Activated naive CD8-positive, alpha-beta T cell treated with anti-CD3 and anti-CD28 coated beads, Interleukin-2, amount 10 ng/mL, durations not matched to agents 7 days and 5 days (primary cell): ENCODE data around the gene USH2A. TPM values are rescaled to one million over a fixed set of nuclear protein-coding genes. Genes with fewer than 3 reads are reported as not detected.

Experiments
- ATAC-seq: fragments of 150-1000 bp; cut with Tn5 transposase; one replicate; pipeline ENCODE4 v1.10.0; 2021; ENCODE audit warnings: low read depth, moderate library complexity
- POLR2A ChIA-PET: fragments of 350-600 bp; sonication (Branson Sonifier 250); formaldehyde crosslinking; loops from one replicate; lab custom pipeline; 2021; ENCODE audit warnings: antibody characterized with exemption; lab: Charles Lee
- DNase-seq: peaks from one replicate; pipeline ENCODE4 v3.0.0; 2021
- H3K27ac Mint-ChIP-seq: one replicate; pipeline ENCODE4 v1.8.0; 2022; ENCODE audit warnings: mild to moderate bottlenecking, mixed read lengths
- H3K27me3 Mint-ChIP-seq: one replicate; pipeline ENCODE4 v1.8.0; 2022; ENCODE audit warnings: mild to moderate bottlenecking, moderate library complexity, mixed read lengths
- H3K36me3 Mint-ChIP-seq: one replicate; pipeline ENCODE4 v1.8.0; 2021; ENCODE audit warnings: mild to moderate bottlenecking, mixed read lengths
- H3K4me1 Mint-ChIP-seq: one replicate; pipeline ENCODE4 v1.8.0; 2021; ENCODE audit warnings: mixed read lengths
- H3K4me3 Mint-ChIP-seq: one replicate; pipeline ENCODE4 v1.8.0; 2022; ENCODE audit warnings: mild to moderate bottlenecking, moderate library complexity, mixed read lengths
- H3K9me3 Mint-ChIP-seq: one replicate; pipeline ENCODE4 v1.8.0; 2021; ENCODE audit warnings: mixed read lengths
- total RNA-seq, 2 experiments: library from RNA; stranded (reverse); gene quantifications; one replicate each; pipeline ENCODE4 v1.2.3, GENCODE V29; 2021

Gene USH2A
- total RNA-seq, 2 experiments from 2014 or later = not detected

GRCh38 chr1:215780641-215781040 lies 642.6 kb downstream of the USH2A start:
- H3K4me3 Mint-ChIP-seq = no peak overlapping the region
- no peaks in the 10 kb centered on the region for H3K27me3 Mint-ChIP-seq
- POLR2A ChIA-PET = no interaction called here
- DNase-seq (no peak), ATAC-seq (no peak)
- H3K9me3 Mint-ChIP-seq = no peaks in the 10 kb centered on the region
- H3K36me3 Mint-ChIP-seq = no peaks in the 10 kb centered on the region
- H3K27ac Mint-ChIP-seq = no peak overlapping the region
- H3K4me1 Mint-ChIP-seq = no peaks in the 10 kb centered on the region

DNA sequence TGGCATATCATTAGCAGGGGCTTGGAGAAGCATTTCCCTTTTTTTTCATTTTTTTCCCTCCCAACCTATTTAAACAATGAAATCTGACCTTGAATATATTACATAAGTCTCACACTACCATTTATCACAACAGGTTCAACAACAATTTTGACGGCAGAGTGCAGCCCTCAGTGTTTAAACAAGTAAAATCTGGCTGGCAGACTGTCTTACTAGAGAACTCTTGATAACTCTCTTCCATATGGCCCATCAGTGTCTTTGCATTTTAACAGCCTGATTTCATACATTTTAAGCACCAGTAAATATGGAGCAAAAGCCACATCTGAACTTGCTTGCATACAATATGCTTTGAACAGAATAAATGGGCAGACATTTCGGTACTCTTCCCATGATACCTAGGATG lies 643.1 kb downstream of the USH2A start:
- ATAC-seq (no peak), DNase-seq (no peak)
- Mint-ChIP-seq H3K9me3 (no peaks in the 10 kb centered on the region), H3K27me3 (no peaks in the 10 kb centered on the region), H3K36me3 (no peaks in the 10 kb centered on the region), H3K4me1 (no peaks in the 10 kb centered on the region), H3K4me3 (no peak overlapping the region), H3K27ac (no peak overlapping the region)
- POLR2A ChIA-PET = no interaction called here

- Mint-ChIP-seq H3K27ac (no peak overlapping the region), H3K9me3 (no peaks in the 10 kb centered on the region), H3K36me3 (no peaks in the 10 kb centered on the region), H3K4me3 (no peak overlapping the region), H3K27me3 (no peaks in the 10 kb centered on the region), H3K4me1 (no peaks in the 10 kb centered on the region)
- POLR2A ChIA-PET = no interaction called here
- DNase-seq = no peak
- ATAC-seq = no peak
These were observed 643.5 kb downstream of the USH2A start for GRCh38 chr1:215779729-215780128.

DNA sequence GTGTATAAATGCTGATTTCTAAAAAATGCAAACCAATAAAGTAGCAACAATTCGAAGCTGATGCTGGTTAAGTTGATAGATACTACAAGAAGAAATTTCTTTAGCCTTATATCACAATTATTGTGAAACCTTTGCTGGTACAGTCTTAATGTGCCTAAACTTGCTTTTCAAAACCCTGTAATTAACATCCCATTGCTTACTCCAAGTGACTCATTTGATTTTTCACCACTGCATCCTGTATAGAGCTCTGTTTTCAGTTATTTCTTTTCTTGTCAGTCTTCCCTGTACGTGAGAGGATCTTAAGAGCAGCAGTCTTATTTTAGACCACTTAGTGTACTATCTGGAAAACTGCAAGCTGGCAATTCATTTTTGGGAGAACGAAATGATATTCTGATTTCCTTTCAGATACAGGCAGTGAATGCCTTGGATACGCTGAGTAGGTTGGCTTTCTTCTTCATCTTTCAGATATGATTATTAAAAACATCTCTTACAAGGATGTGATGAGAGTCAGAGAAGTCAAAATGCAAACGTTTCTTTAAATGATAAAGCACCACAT lies 645.8 kb downstream of the USH2A start:
- no peaks in the 10 kb centered on the region for H3K27me3 Mint-ChIP-seq
- no peaks in the 10 kb centered on the region for H3K9me3 Mint-ChIP-seq
- H3K27ac Mint-ChIP-seq = no peak overlapping the region
- ATAC-seq (no peak), DNase-seq (no peak)
- H3K4me1 Mint-ChIP-seq = no peaks in the 10 kb centered on the region
- POLR2A ChIA-PET = no interaction called here
- no peak overlapping the region for H3K4me3 Mint-ChIP-seq
- no peaks in the 10 kb centered on the region for H3K36me3 Mint-ChIP-seq

GRCh38 chr1:215776336-215776735 lies 646.9 kb downstream of the USH2A start:
- Mint-ChIP-seq H3K4me1 (no peaks in the 10 kb centered on the region), H3K27me3 (no peaks in the 10 kb centered on the region), H3K36me3 (no peaks in the 10 kb centered on the region)

DNA sequence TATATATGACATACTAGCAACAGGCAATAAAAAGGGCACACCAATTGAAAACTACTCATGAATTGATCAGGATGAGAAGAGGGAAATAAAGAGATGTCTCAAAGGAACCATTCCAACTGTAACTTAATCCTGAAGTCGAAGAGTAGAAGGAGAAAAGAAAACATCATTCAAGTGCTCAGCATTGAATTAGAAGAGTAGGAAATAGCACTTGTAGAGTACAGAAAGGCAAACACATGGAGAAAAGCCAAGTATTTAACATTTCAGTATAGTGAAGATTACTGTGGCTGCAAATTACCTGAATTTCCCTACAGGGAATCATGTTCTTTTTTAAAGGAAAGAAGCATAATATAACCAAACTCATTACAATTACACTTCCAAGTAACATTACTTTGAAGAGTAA lies 651.1 kb downstream of the USH2A start:
- no peak for DNase-seq
- POLR2A ChIA-PET = no interaction called here
- no peak overlapping the region for H3K4me3 Mint-ChIP-seq
- H3K4me1 Mint-ChIP-seq = no peaks in the 10 kb centered on the region
- H3K36me3 Mint-ChIP-seq = no peaks in the 10 kb centered on the region
- H3K27ac Mint-ChIP-seq = no peak overlapping the region
- H3K9me3 Mint-ChIP-seq = peaks cover 2% of the 10 kb centered on the region
- no peak for ATAC-seq
- no peaks in the 10 kb centered on the region for H3K27me3 Mint-ChIP-seq

More at GRCh38 chr1:215776336-215776735, 646.9 kb downstream of the USH2A start:
- ATAC-seq (no peak), DNase-seq (no peak)
- H3K4me3 Mint-ChIP-seq = no peak overlapping the region
- H3K9me3 Mint-ChIP-seq = no peaks in the 10 kb centered on the region
- no peak overlapping the region for H3K27ac Mint-ChIP-seq
- POLR2A ChIA-PET = no interaction called here

DNA sequence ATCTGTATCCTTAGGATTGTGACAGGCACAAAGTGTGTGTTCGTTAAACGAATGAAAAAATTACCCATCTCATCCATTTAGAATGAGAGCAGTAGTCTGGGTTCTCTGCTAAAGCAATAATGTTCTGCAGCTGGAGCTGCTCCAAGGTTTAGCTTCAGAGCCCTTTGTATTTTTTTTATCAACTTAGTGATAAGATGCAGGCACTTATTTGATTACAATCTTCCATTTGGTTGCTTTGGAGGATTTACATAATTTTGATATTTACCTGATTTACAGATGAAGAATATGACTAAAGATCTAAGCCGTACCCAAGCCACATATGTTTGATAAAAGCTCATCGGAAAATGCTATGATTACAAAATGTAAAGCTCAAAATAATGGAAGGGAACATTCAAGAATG lies 654.9 kb downstream of the USH2A start:
- H3K36me3 Mint-ChIP-seq = no peaks in the 10 kb centered on the region
- DNase-seq (no peak), ATAC-seq (no peak)
- H3K27me3 Mint-ChIP-seq = no peaks in the 10 kb centered on the region
- no peaks in the 10 kb centered on the region for H3K4me1 Mint-ChIP-seq
- no peak overlapping the region for H3K27ac Mint-ChIP-seq
- no peak overlapping the region for H3K4me3 Mint-ChIP-seq
- POLR2A ChIA-PET = no interaction called here
- peaks cover 2% of the 10 kb centered on the region for H3K9me3 Mint-ChIP-seq

DNA sequence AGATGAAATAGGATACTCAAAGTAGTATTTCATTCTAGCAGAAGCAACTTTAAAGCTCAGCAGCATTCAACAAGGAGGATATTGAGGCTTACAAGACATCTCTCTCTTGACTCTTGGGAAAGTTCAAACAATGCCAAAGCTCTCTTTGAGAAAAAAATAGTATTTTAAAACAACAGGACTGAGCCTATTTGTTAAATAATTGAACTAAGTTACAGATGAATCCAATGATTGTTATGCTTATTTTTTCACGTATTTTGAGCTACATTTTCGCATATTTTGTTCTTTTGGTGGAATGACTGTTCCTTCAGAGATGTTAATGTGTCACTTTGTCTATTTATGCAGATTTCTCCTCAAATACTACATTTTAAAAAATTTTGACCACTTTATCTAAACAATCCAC lies 655.5 kb downstream of the USH2A start:
- Mint-ChIP-seq H3K27me3 (no peaks in the 10 kb centered on the region), H3K4me1 (no peaks in the 10 kb centered on the region), H3K27ac (no peak overlapping the region), H3K9me3 (peaks cover 2% of the 10 kb centered on the region), H3K4me3 (no peak overlapping the region), H3K36me3 (no peaks in the 10 kb centered on the region)
- DNase-seq (no peak), ATAC-seq (no peak)
- POLR2A ChIA-PET = no interaction called here

DNA sequence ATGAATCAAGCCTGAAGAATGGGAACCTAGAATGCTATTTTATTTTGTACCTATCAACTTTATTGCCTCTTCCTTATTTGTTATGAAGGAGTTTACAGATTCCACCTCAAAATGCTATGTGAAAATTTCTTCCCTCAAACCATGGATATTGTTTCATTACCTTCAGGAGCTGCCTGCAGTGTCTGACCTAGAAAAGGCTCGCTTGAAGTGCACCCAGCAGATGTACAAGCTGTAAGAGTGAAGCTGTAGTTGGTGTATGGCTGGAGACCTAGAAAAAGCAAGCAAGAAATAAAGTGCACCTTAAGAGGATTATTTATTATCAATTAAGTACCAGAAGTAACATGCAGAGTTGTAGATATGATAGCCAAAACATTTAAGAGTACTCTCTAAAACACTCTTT lies 656.7 kb downstream of the USH2A start:
- no peaks in the 10 kb centered on the region for H3K36me3 Mint-ChIP-seq

GRCh38 chr1:215765833-215766232 lies 657.4 kb downstream of the USH2A start:
- DNase-seq (no peak), ATAC-seq (no peak)
- Mint-ChIP-seq H3K27me3 (no peaks in the 10 kb centered on the region), H3K9me3 (peaks cover 2% of the 10 kb centered on the region), H3K4me3 (no peak overlapping the region), H3K27ac (no peak overlapping the region), H3K4me1 (no peaks in the 10 kb centered on the region), H3K36me3 (no peaks in the 10 kb centered on the region)
- POLR2A ChIA-PET = no interaction called here

More for the DNA sequence above, 656.7 kb downstream of the USH2A start:
- DNase-seq (no peak), ATAC-seq (no peak)
- Mint-ChIP-seq H3K4me1 (no peaks in the 10 kb centered on the region), H3K9me3 (peaks cover 2% of the 10 kb centered on the region), H3K27ac (no peak overlapping the region), H3K4me3 (no peak overlapping the region), H3K27me3 (no peaks in the 10 kb centered on the region)
- POLR2A ChIA-PET = no interaction called here

DNA sequence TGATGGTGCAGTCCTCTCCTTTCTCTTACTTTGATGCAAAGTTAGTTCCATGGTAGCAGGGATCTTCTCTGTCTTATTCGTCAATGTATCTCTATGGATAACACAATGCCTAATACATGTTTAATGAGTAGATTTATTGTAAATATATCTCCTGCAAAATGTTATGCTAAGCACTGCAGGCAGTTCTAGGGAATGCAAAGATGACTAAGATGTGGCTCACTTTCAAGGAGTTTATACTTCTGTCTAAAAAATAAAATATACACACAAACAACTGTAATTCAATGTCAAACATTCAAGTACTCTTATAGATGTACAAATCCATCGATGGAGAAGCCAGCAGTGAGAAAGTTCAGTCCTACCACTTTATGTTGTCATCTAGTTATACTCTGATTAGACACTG lies 661.8 kb downstream of the USH2A start:
- H3K27me3 Mint-ChIP-seq = no peaks in the 10 kb centered on the region
- no peak overlapping the region for H3K4me3 Mint-ChIP-seq
- ATAC-seq (no peak), DNase-seq (no peak)
- POLR2A ChIA-PET = no interaction called here
- no peaks in the 10 kb centered on the region for H3K4me1 Mint-ChIP-seq
- H3K27ac Mint-ChIP-seq = no peak overlapping the region
- H3K9me3 Mint-ChIP-seq = peaks cover 1% of the 10 kb centered on the region
- H3K36me3 Mint-ChIP-seq = no peaks in the 10 kb centered on the region

DNA sequence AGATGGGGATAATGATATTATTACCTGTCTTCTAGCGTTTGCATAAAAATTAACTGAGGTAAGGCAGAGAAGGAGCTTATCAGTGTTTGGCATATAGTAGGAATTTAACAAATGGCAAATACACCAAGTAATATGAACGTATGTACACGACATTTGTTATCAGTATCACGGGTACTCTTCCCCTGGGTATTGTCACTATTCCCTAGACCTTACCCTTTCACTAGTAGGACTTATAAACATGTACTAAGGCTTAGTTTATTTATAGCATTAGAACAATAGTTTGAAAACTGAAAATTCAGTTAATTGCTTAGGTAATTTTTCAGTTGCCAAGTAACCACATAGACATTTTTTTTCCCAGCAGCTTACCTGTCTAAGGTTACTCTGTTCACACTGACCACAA lies 669.1 kb downstream of the USH2A start:
- Mint-ChIP-seq H3K27me3 (no peaks in the 10 kb centered on the region), H3K36me3 (no peaks in the 10 kb centered on the region), H3K4me1 (no peaks in the 10 kb centered on the region), H3K27ac (no peak overlapping the region), H3K9me3 (peaks cover 1% of the 10 kb centered on the region), H3K4me3 (no peak overlapping the region)
- DNase-seq (no peak), ATAC-seq (no peak)
- POLR2A ChIA-PET = no interaction called here

- no peak overlapping the region for H3K4me3 Mint-ChIP-seq
- DNase-seq (no peak), ATAC-seq (no peak)
- no peaks in the 10 kb centered on the region for H3K4me1 Mint-ChIP-seq
- H3K27ac Mint-ChIP-seq = no peak overlapping the region
- H3K27me3 Mint-ChIP-seq = no peaks in the 10 kb centered on the region
- no peaks in the 10 kb centered on the region for H3K9me3 Mint-ChIP-seq
- POLR2A ChIA-PET = no interaction called here
- no peaks in the 10 kb centered on the region for H3K36me3 Mint-ChIP-seq
These were observed 673.8 kb downstream of the USH2A start for GRCh38 chr1:215749414-215749813.

DNA sequence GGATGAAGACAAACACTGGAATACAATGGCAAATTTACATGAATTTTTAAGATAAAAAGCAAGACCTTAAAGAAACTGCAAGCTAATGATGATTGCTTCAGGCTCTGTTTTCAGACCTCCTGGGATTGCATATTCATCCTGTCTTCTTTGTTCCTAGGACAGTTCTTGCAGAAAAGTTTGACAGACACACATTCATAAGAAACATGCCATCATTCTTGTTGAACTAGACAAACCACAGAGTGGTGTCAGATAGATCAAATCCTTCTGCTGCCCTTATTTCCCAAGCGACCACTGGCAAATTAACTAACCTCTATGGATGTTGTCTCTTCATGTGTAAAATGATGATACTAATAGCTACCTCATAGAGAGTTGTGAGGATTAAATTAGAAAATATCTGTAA lies 674.8 kb downstream of the USH2A start:
- POLR2A ChIA-PET = no interaction called here
- Mint-ChIP-seq H3K4me1 (no peaks in the 10 kb centered on the region), H3K36me3 (no peaks in the 10 kb centered on the region), H3K9me3 (no peaks in the 10 kb centered on the region), H3K4me3 (no peak overlapping the region), H3K27ac (no peak overlapping the region), H3K27me3 (no peaks in the 10 kb centered on the region)
- DNase-seq = no peak
- no peak for ATAC-seq

GRCh38 chr1:215744419-215744818 lies 678.8 kb downstream of the USH2A start:
- no peak overlapping the region for H3K27ac Mint-ChIP-seq
- H3K27me3 Mint-ChIP-seq = no peaks in the 10 kb centered on the region
- POLR2A ChIA-PET = no interaction called here
- DNase-seq = no peak
- H3K9me3 Mint-ChIP-seq = peaks cover 1% of the 10 kb centered on the region
- H3K36me3 Mint-ChIP-seq = no peaks in the 10 kb centered on the region
- H3K4me1 Mint-ChIP-seq = no peaks in the 10 kb centered on the region
- ATAC-seq = no peak
- no peak overlapping the region for H3K4me3 Mint-ChIP-seq
